ENCODE measurements around the gene TCHH. TPM values are rescaled to one million over a fixed set of nuclear protein-coding genes. Genes with fewer than 3 reads are reported as not detected.

The TCHH gene
- 0.19 to 0.36 TPM (median 0.29 TPM) in 5 replicates for total RNA-seq (2022; extraction: Qiagen RNA extraction; ENCODE audit: low read depth)

GRCh38 chr1:152115344-152115743 lies at the start of gene TCHH:
TCHH (minus strand) TSS chr1:152115444; CDS start chr1:152114080, 1,364 bp downstream.

GRCh38 chr1:152159144-152159543 lies 43.9 kb upstream of the TCHH start, which contains the start of gene RPTN:
RPTN (minus strand) TSS chr1:152159228; CDS start chr1:152157889, 1,339 bp downstream.

GRCh38 chr1:152089014-152089674 lies 26.1 kb downstream of the TCHH start, which contains the start of gene TCHHL1:
TCHHL1 (minus strand) TSS chr1:152089064; CDS start chr1:152088143, 921 bp downstream.

Other genes starting within 250 kb of the TCHH start
- 11.9 to 14.4 TPM (median 13.3 TPM) in 5 replicates for gene THEM4, start 205.9 kb downstream of the TCHH start, total RNA-seq (2022; extraction: Qiagen RNA extraction; ENCODE audit: low read depth)
- gene S100A10, start 121.6 kb downstream of the TCHH start, total RNA-seq (2022; extraction: Qiagen RNA extraction; ENCODE audit: low read depth) = 1,962 to 3,541 TPM (median 2,083 TPM) in 5 replicates
- gene S100A11, start 78.4 kb downstream of the TCHH start, total RNA-seq (2022; extraction: Qiagen RNA extraction; ENCODE audit: low read depth) = 1,744 to 1,849 TPM (median 1,790 TPM) in 5 replicates
- gene TCHHL1, start 26.4 kb downstream of the TCHH start, total RNA-seq (2022; extraction: Qiagen RNA extraction; ENCODE audit: low read depth) = not detected in 5 replicates
- gene RPTN, start 43.8 kb upstream of the TCHH start, total RNA-seq (2022; extraction: Qiagen RNA extraction; ENCODE audit: low read depth) = 0.07 TPM in 1 of 5 replicates, not detected in the others
- not detected in 5 replicates for gene HRNR, start 108.7 kb upstream of the TCHH start, total RNA-seq (2022; extraction: Qiagen RNA extraction; ENCODE audit: low read depth)
- gene FLG, start 209.8 kb upstream of the TCHH start, total RNA-seq (2022; extraction: Qiagen RNA extraction; ENCODE audit: low read depth) = 0.01 to 0.02 TPM in 2 of 5 replicates, not detected in the others
- gene FLG2, start 244.6 kb upstream of the TCHH start, total RNA-seq (2022; extraction: Qiagen RNA extraction; ENCODE audit: low read depth) = not detected in 5 replicates